K562 (cell line): ENCODE data around the gene USP49. TPM values are rescaled to one million over a fixed set of nuclear protein-coding genes. Genes with fewer than 3 reads are reported as not detected.

Experiments
- EWSR1 ChIP-seq: fragments of 450-650 bp; IDR thresholded peaks from 2 replicates; pipeline ENCODE4 v1.6.1; 2018; ENCODE audit warnings: borderline replicate concordance, mild to moderate bottlenecking, low read depth, moderate library complexity; ENCODE audit not compliant: partially characterized antibody
- FOXP1 ChIP-seq: sonication (generic); formaldehyde crosslinking; IDR thresholded peaks from 2 replicates; pipeline ENCODE4 v1.8.0; 2022; ENCODE audit warnings: mild to moderate bottlenecking, missing genetic modification reagents
- ID3 ChIP-seq, 2 experiments: fragments of 250-450 bp in 1 of 2; fragments of 450-650 bp in 1 of 2; sonication (Bioruptor Pico) in 1 of 2; IDR thresholded peaks; 2 replicates each; pipeline versions ENCODE4 v1.6.1 to v1.8.0; 2016 to 2021; ENCODE audit warnings: mild to moderate bottlenecking in 2 of 2, moderate library complexity in 2 of 2, missing compliant biosample characterization in 1 of 2, missing genetic modification characterization in 1 of 2
- IRF9 ChIP-seq: fragments of 450-650 bp; IDR thresholded peaks from 2 replicates; pipeline ENCODE4 v1.6.1; 2016; ENCODE audit warnings: missing biosample characterization, missing genetic modification characterization
- KLF16 ChIP-seq: IDR thresholded peaks from 2 replicates; pipeline ENCODE4 v1.6.1; 2016; ENCODE audit warnings: antibody characterized with exemption
- MEF2D ChIP-seq: conservative IDR thresholded peaks from 2 replicates; pipeline ENCODE4 v1.6.1; 2016; ENCODE audit warnings: low read depth, missing genetic modification characterization, missing compliant biosample characterization
- MXI1 ChIP-seq: IDR thresholded peaks from 2 replicates; pipeline ENCODE4 v1.6.1; 2011; ENCODE audit warnings: low read depth, mild to moderate bottlenecking, improper control_type of control experiment, low read length
- PBX2 ChIP-seq, 2 experiments: IDR thresholded peaks in 1 of 2; conservative IDR thresholded peaks in 1 of 2; 2 replicates each; pipeline ENCODE4 v1.6.1; 2016; ENCODE audit warnings: low read depth in 2 of 2, mild to moderate bottlenecking in 1 of 2, missing compliant biosample characterization in 1 of 2, missing genetic modification characterization in 1 of 2, moderate library complexity in 1 of 2
- POLR2H ChIP-seq: IDR thresholded peaks from 2 replicates; pipeline ENCODE4 v1.6.1; 2016; ENCODE audit warnings: missing genetic modification characterization, low read depth, mild to moderate bottlenecking, control low read depth, missing compliant biosample characterization, moderate library complexity
- RUNX1 ChIP-seq: sonication (generic); IDR thresholded peaks from 2 replicates; pipeline ENCODE4 v1.6.1; 2016; ENCODE audit warnings: antibody characterized with exemption, low read depth
- TBP ChIP-seq: optimal IDR thresholded peaks from 2 replicates; pipeline ENCODE3; 2011; ENCODE audit warnings: low read depth, low read length, improper control_type of control experiment
- ZNF316 ChIP-seq: fragments of 450-650 bp; IDR thresholded peaks from 2 replicates; pipeline ENCODE4 v1.6.1; 2016
- ZNF609 ChIP-seq: sonication (generic); formaldehyde crosslinking; IDR thresholded peaks from 2 replicates; pipeline ENCODE4 v1.8.1; 2023; ENCODE audit warnings: missing genetic modification reagents, mild to moderate bottlenecking, borderline replicate concordance
- polyA plus RNA-seq, 8 experiments: library from polyadenylated mRNA; depleted of rRNA in 4 of 8; stranded (reverse) in 5 of 8; unstranded in 3 of 8; fragments of >200 nt; fragmentation: Nextera tagmentation in 2 of 8; fragmentation: Illumina TruSeq in 1 of 8; extraction: Ambion mirVana in 2 of 8; extraction: Trizol in 1 of 8; gene quantifications; 2 replicates each; pipeline versions ENCODE4 v1.2.1 to v1.2.3, GENCODE V29; 2011 to 2014; ENCODE audit warnings: inconsistent platforms in 1 of 8, missing spikeins in 1 of 8
- total RNA-seq, 7 experiments: library from RNA; depleted of rRNA in 6 of 7; stranded (reverse); fragments of >200 nt in 6 of 7; fragmentation: Illumina TruSeq in 2 of 7; extraction: Trizol in 2 of 7; gene quantifications; 2 replicates each; pipeline versions ENCODE4 v1.2.1 to v1.2.3, GENCODE V29; 2011 to 2021; ENCODE audit warnings: low replicate concordance in 1 of 7

USP49 gene
- total and polyA plus RNA-seq, 9 of the 15 experiments (the other 6 are each of a cell fraction or from before 2014, with no cell fraction given), result 1.0 to 9.9 (median 6.5) TPM

GRCh38 chr6:41920921-41921711 lies 25.9 kb upstream of the USP49 start, which contains the start of the genes BYSL and MED20 (continued):
- peak; percentile 74 for TF ChIP-seq TBP
- 0 out of 2 replicates have a peak, but pooled peaks have one; percentile 40 for TF ChIP-seq MEF2D (tag)
- TF ChIP-seq RUNX1, result peak; percentile 21; the same call in 1 of the 2 replicates
- TF ChIP-seq ZNF316, result no peak
- TF ChIP-seq MXI1, result peak; percentile 83
- no peak for TF ChIP-seq EWSR1
- TF ChIP-seq IRF9, result no peak
- TF ChIP-seq KLF16, result peak; percentile 60
- peak; percentile 67; the same call in 1 of the 2 replicates for TF ChIP-seq FOXP1
- TF ChIP-seq PBX2 (CRISPR knock-in tag; IDR thresholded peaks at IDR 0.05; ENCODE audit: low read depth), result no peak
- no peak for TF ChIP-seq PBX2 (tag; conservative IDR thresholded peaks at IDR 0.05; ENCODE audit: low read depth)
- TF ChIP-seq POLR2H (tag), result peak; percentile 80
- TF ChIP-seq ZNF609 (CRISPR knock-in tag), result no peak
- TF ChIP-seq ID3 (CRISPR knock-in tag; IDR thresholded peaks at IDR 0.05), result no peak
- TF ChIP-seq ID3 (tag; IDR thresholded peaks at IDR 0.05), result peak; percentile 35; the same call in 1 of the 2 replicates
